Body of pancreas (tissue), 4 donors: Measurements from ENCODE around the gene PLD6.

Experiments used
- POLR2A ChIP-seq, 3 donors: fragments of 450-650 bp; IDR thresholded peaks; one replicate each; pipeline ENCODE4 v1.6.1; 2016; ENCODE audit warnings: antibody characterized with exemption in 3 of 3, mild to moderate bottlenecking in 2 of 3
- TF ChIP-seq, protein P1 (sequence below), 7 experiments: fragments of 450-650 bp in 4 of 7; fragments of 200-600 bp in 3 of 7; sonication (generic) in 3 of 7; IDR thresholded peaks; one replicate each; pipeline ENCODE4 v1.5.1; 2016 to 2019; ENCODE audit warnings: antibody characterized with exemption in 7 of 7

GRCh38 chr17:17155568-17155967 lies 50.6 kb downstream of the PLD6 start:
- TF ChIP-seq, protein P1, sequence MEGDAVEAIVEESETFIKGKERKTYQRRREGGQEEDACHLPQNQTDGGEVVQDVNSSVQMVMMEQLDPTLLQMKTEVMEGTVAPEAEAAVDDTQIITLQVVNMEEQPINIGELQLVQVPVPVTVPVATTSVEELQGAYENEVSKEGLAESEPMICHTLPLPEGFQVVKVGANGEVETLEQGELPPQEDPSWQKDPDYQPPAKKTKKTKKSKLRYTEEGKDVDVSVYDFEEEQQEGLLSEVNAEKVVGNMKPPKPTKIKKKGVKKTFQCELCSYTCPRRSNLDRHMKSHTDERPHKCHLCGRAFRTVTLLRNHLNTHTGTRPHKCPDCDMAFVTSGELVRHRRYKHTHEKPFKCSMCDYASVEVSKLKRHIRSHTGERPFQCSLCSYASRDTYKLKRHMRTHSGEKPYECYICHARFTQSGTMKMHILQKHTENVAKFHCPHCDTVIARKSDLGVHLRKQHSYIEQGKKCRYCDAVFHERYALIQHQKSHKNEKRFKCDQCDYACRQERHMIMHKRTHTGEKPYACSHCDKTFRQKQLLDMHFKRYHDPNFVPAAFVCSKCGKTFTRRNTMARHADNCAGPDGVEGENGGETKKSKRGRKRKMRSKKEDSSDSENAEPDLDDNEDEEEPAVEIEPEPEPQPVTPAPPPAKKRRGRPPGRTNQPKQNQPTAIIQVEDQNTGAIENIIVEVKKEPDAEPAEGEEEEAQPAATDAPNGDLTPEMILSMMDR (IDR thresholded peaks at IDR 0.05), result no peak
- TF ChIP-seq POLR2A (IDR thresholded peaks at IDR 0.05), result no peak
